Measurements from ENCODE around the gene UBE2E2.

UBE2E2 gene

DNA sequence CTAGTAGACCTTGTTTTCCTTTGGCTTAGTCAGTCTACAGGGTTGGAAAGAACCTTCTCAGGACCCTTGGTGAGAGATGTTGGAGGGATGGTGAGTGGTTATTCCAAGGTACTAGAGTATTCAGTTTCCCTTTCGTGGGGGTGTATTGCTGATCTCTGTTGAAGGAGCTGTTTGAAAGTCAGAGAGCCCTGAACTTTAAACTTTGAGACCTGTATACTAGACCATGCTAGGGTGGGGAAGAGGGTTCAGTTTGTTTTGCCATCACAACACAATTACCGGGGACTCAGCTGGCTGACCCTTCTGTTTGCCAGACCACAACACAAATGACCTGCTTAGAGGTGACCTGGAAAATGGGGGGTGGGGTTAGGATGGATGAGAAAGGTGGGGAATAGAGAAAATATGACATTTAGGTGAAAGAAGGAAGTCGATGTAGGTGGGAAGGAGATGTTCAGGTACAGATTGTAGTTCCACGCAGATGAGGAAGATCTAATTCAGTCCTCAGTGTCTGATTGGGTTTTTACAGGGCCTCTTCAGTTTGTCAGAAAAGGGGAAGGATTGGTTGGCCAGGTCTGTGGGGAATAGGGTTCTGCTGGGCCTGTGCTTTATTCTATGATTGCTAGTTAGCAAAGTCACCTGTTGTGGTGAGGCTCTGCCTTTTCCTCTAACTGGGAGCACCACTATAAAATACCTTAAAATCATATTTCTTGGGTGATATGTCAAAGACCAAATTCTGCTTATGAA is 6.8 kb downstream of the UBE2E2 start:
- H3K9ac ChIP-seq (ENCODE audit: low read depth in 1 of 2, low read length in 2 of 2) = no peak overlapping the region
- no peaks in the 10 kb centered on the region for H3K4me1 ChIP-seq (ENCODE audit: control insufficient read depth in 2 of 2, insufficient read depth in 2 of 2, low read length in 2 of 2)
- no peak overlapping the region for H3K27ac ChIP-seq (ENCODE audit: low read depth in 2 of 2, low read length in 2 of 2)
- no peaks in the 10 kb centered on the region for H3K36me3 ChIP-seq (ENCODE audit: control insufficient read depth in 2 of 2, insufficient read depth in 2 of 2, low read length in 2 of 2)
- H3K4me3 ChIP-seq (ENCODE audit: low read length in 2 of 2) = no peak overlapping the region
- H3K27me3 ChIP-seq (ENCODE audit: control insufficient read depth in 2 of 2, insufficient read depth in 2 of 2, low read length in 2 of 2) = peaks cover 2 to 3% of the 10 kb centered on the region in 2 donors
- H3K9me3 ChIP-seq (ENCODE audit: control insufficient read depth in 2 of 2, low read length in 2 of 2) = no peaks in the 10 kb centered on the region

DNA sequence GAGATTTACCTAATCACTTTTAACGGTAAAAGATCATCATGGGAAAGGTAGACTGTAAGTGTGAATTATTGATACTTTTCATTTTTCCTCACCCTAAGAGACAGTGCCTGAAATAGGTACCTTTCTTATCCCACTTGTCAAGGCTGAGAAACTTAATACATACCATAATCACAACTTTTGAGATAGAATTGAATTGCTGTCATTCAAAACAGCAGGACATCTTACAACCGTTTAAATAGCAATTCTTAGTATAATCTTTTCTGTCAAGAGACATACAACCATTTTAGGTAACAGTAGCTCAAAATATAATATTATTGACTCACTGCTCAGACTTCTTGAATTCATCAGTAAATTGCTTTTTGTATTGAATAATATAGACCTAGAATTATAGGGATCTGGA is 10.7 kb downstream of the UBE2E2 start:
- H3K9ac ChIP-seq (ENCODE audit: low read depth in 1 of 2, low read length in 2 of 2) = no peak overlapping the region
- H3K9me3 ChIP-seq (ENCODE audit: control insufficient read depth in 2 of 2, low read length in 2 of 2) = no peaks in the 10 kb centered on the region
- H3K27me3 ChIP-seq (ENCODE audit: control insufficient read depth in 2 of 2, insufficient read depth in 2 of 2, low read length in 2 of 2) = no peaks in the 10 kb centered on the region
- H3K4me3 ChIP-seq (ENCODE audit: low read length in 2 of 2) = no peak overlapping the region
- no peaks in the 10 kb centered on the region for H3K36me3 ChIP-seq (ENCODE audit: control insufficient read depth in 2 of 2, insufficient read depth in 2 of 2, low read length in 2 of 2)
- H3K27ac ChIP-seq (ENCODE audit: low read depth in 2 of 2, low read length in 2 of 2) = no peak overlapping the region
- no peaks in the 10 kb centered on the region for H3K4me1 ChIP-seq (ENCODE audit: control insufficient read depth in 2 of 2, insufficient read depth in 2 of 2, low read length in 2 of 2)

DNA sequence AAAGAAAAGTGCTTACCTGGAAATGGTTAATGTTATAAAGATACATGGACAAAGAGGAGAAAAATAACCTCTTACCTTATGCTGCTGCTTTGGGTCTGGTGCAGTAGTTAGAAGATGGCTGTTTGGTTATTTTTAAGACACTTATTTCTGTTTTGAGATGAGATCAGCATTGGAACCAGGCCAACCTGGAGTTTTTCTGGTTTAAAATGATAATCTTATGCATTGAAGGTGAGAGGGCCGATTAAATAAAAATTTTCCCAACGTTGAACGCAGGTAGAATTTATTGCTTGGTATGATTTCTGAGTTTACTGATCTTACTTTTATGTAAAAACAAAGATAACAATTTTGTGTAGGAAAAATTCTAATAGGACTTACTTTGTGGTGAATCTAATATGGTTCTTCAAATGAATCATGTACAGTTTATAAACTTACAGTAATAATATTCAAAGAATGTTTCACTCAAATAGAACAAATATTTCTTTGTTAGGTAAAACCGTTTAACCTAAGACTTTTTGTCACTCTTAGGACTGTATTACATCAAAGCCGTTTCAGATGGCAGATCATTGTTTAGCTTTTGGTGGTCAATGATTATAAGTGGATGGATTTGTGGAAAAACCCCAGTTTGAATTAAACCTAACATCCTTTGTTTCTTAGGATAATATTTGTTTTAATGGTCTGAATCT is 14.9 kb downstream of the UBE2E2 start:
- H3K4me3 ChIP-seq (ENCODE audit: low read length in 2 of 2) = no peak overlapping the region
- no peaks in the 10 kb centered on the region for H3K4me1 ChIP-seq (ENCODE audit: control insufficient read depth in 2 of 2, insufficient read depth in 2 of 2, low read length in 2 of 2)
- no peak overlapping the region for H3K27ac ChIP-seq (ENCODE audit: low read depth in 2 of 2, low read length in 2 of 2)
- no peaks in the 10 kb centered on the region for H3K36me3 ChIP-seq (ENCODE audit: control insufficient read depth in 2 of 2, insufficient read depth in 2 of 2, low read length in 2 of 2)
- no peaks in the 10 kb centered on the region for H3K27me3 ChIP-seq (ENCODE audit: control insufficient read depth in 2 of 2, insufficient read depth in 2 of 2, low read length in 2 of 2)
- no peak overlapping the region for H3K9ac ChIP-seq (ENCODE audit: low read depth in 1 of 2, low read length in 2 of 2)
- H3K9me3 ChIP-seq (ENCODE audit: control insufficient read depth in 2 of 2, low read length in 2 of 2) = no peaks in the 10 kb centered on the region

DNA sequence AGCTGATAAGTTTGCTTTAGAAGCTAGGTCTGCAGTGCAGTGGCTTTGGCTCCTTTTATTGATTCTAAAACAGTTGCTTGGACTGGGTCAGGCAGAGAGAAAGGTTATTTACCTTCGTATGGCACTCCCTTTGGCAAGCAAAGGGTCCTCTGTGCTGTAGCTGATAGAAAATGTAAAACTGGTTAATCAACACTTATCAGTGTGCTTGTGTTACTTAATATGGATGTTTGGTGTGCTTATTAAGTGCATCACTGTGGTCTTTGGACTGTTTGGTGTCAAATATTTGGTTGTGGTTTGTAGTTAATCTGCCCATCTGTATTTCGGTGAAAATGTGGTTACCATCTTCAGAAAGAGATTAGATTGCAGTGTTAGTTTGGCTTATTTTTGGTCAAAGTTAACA is 16.0 kb downstream of the UBE2E2 start:
- Histone ChIP-seq H3K9ac (ENCODE audit: low read depth in 1 of 2, low read length in 2 of 2) (no peak overlapping the region), H3K27ac (ENCODE audit: low read depth in 2 of 2, low read length in 2 of 2) (no peak overlapping the region)

DNA sequence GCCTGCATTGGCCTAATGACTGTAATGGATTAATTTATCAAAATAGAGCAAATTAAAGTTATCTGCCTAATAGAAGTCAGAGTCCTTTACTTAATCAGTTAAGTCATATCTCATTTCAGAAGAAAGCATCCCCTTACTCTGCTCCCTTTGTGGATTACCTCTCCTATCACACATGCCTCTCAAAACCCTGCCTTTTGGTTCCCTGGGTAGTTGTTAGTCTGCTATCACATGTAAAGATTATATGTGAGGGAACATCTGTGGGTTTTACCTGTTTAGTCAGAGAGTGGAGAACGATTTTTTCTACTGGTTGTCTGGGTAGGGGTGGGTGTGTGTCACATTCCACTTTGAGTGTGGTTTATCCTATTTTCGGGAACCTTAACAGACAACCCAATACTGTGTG is 16.4 kb downstream of the UBE2E2 start:
- no peaks in the 10 kb centered on the region for H3K36me3 ChIP-seq (ENCODE audit: control insufficient read depth in 2 of 2, insufficient read depth in 2 of 2, low read length in 2 of 2)
- no peak overlapping the region for H3K4me3 ChIP-seq (ENCODE audit: low read length in 2 of 2)
- no peaks in the 10 kb centered on the region for H3K4me1 ChIP-seq (ENCODE audit: control insufficient read depth in 2 of 2, insufficient read depth in 2 of 2, low read length in 2 of 2)
- no peak overlapping the region for H3K27ac ChIP-seq (ENCODE audit: low read depth in 2 of 2, low read length in 2 of 2)
- H3K9me3 ChIP-seq (ENCODE audit: control insufficient read depth in 2 of 2, low read length in 2 of 2) = no peaks in the 10 kb centered on the region
- no peaks in the 10 kb centered on the region for H3K27me3 ChIP-seq (ENCODE audit: control insufficient read depth in 2 of 2, insufficient read depth in 2 of 2, low read length in 2 of 2)
- no peak overlapping the region for H3K9ac ChIP-seq (ENCODE audit: low read depth in 1 of 2, low read length in 2 of 2)

More for the DNA sequence above, 16.0 kb downstream of the UBE2E2 start:
- H3K4me3 ChIP-seq (ENCODE audit: low read length in 2 of 2) = no peak overlapping the region
- H3K9me3 ChIP-seq (ENCODE audit: control insufficient read depth in 2 of 2, low read length in 2 of 2) = no peaks in the 10 kb centered on the region
- H3K27me3 ChIP-seq (ENCODE audit: control insufficient read depth in 2 of 2, insufficient read depth in 2 of 2, low read length in 2 of 2) = no peaks in the 10 kb centered on the region
- no peaks in the 10 kb centered on the region for H3K36me3 ChIP-seq (ENCODE audit: control insufficient read depth in 2 of 2, insufficient read depth in 2 of 2, low read length in 2 of 2)
- no peaks in the 10 kb centered on the region for H3K4me1 ChIP-seq (ENCODE audit: control insufficient read depth in 2 of 2, insufficient read depth in 2 of 2, low read length in 2 of 2)

DNA sequence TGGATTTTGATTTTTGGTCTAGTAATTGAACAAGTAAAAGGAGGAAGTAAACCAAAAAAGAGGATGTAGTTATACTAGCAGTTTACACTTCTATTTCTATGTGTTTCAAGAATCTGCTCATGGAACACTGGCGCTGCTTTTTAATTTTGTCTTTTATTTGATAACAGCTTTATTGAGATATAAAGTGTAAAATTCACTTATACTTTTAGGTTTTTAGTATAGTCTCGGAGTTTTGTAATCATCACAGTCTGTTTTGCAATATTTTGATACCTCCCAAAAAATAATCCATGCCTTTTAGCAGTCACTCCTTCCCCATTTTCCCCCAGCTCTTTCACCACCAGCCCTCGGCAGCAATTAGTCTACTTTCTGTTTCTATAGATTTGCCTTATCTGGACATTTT is 18.0 kb downstream of the UBE2E2 start:
- Histone ChIP-seq H3K27me3 (ENCODE audit: control insufficient read depth in 2 of 2, insufficient read depth in 2 of 2, low read length in 2 of 2) (no peaks in the 10 kb centered on the region), H3K4me3 (ENCODE audit: low read length in 2 of 2) (no peak overlapping the region)

DNA sequence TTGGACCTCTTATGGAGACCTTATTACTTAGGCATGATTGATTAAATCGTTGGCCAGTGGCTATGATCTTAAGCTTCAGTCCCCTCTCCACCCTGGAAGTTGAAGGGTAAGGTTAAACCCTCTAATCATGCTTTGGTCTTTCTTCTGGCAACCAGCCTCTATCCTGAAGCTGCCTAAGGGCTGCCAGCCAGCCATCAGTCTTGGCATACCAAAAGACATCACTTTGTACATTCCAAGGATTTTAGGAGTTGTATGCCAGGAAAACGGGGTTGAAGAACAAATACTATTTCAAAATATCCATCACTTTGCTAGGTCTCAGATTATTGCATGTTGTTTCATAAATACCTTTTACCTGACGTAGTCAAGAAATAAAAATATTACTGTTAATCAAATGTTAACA is 28.9 kb downstream of the UBE2E2 start:
- H3K36me3 ChIP-seq (ENCODE audit: control insufficient read depth in 2 of 2, insufficient read depth in 2 of 2, low read length in 2 of 2) = no peaks in the 10 kb centered on the region
- H3K27me3 ChIP-seq (ENCODE audit: control insufficient read depth in 2 of 2, insufficient read depth in 2 of 2, low read length in 2 of 2) = no peaks in the 10 kb centered on the region
- no peak overlapping the region for H3K4me3 ChIP-seq (ENCODE audit: low read length in 2 of 2)
- no peak overlapping the region for H3K27ac ChIP-seq (ENCODE audit: low read depth in 2 of 2, low read length in 2 of 2)
- no peaks in the 10 kb centered on the region for H3K4me1 ChIP-seq (ENCODE audit: control insufficient read depth in 2 of 2, insufficient read depth in 2 of 2, low read length in 2 of 2)
- H3K9ac ChIP-seq (ENCODE audit: low read depth in 1 of 2, low read length in 2 of 2) = no peak overlapping the region
- no peaks in the 10 kb centered on the region for H3K9me3 ChIP-seq (ENCODE audit: control insufficient read depth in 2 of 2, low read length in 2 of 2)

More for the DNA sequence above, 18.0 kb downstream of the UBE2E2 start:
- Histone ChIP-seq H3K36me3 (ENCODE audit: control insufficient read depth in 2 of 2, insufficient read depth in 2 of 2, low read length in 2 of 2) (no peaks in the 10 kb centered on the region), H3K4me1 (ENCODE audit: control insufficient read depth in 2 of 2, insufficient read depth in 2 of 2, low read length in 2 of 2) (no peaks in the 10 kb centered on the region), H3K27ac (ENCODE audit: low read depth in 2 of 2, low read length in 2 of 2) (no peak overlapping the region), H3K9ac (ENCODE audit: low read depth in 1 of 2, low read length in 2 of 2) (no peak overlapping the region), H3K9me3 (ENCODE audit: control insufficient read depth in 2 of 2, low read length in 2 of 2) (no peaks in the 10 kb centered on the region)

DNA sequence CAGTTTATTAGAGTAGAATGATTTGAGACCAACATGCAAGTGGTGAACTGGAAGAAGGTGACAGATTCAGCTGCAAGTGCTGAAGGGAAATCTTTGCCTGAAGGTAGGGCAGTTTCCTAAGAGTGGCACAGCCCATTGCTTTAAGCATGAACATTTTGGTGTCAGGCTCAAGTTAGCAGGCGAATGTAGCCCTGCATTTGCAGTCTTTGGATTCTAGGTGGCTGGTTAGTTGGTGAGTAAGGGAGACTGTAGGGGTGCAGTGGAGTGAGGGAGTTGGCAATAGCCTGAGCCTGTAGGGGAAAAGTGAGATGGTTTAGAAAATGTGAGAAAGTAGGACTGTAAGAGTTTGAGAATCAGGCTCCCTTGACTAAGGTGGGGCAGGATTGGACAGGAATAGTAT is 29.7 kb downstream of the UBE2E2 start:
- H3K4me3 ChIP-seq (ENCODE audit: low read length in 2 of 2) = no peak overlapping the region
- no peaks in the 10 kb centered on the region for H3K9me3 ChIP-seq (ENCODE audit: control insufficient read depth in 2 of 2, low read length in 2 of 2)
- no peak overlapping the region for H3K27ac ChIP-seq (ENCODE audit: low read depth in 2 of 2, low read length in 2 of 2)
- no peak overlapping the region for H3K9ac ChIP-seq (ENCODE audit: low read depth in 1 of 2, low read length in 2 of 2)
- no peaks in the 10 kb centered on the region for H3K36me3 ChIP-seq (ENCODE audit: control insufficient read depth in 2 of 2, insufficient read depth in 2 of 2, low read length in 2 of 2)
- H3K4me1 ChIP-seq (ENCODE audit: control insufficient read depth in 2 of 2, insufficient read depth in 2 of 2, low read length in 2 of 2) = no peaks in the 10 kb centered on the region
- H3K27me3 ChIP-seq (ENCODE audit: control insufficient read depth in 2 of 2, insufficient read depth in 2 of 2, low read length in 2 of 2) = no peaks in the 10 kb centered on the region

DNA sequence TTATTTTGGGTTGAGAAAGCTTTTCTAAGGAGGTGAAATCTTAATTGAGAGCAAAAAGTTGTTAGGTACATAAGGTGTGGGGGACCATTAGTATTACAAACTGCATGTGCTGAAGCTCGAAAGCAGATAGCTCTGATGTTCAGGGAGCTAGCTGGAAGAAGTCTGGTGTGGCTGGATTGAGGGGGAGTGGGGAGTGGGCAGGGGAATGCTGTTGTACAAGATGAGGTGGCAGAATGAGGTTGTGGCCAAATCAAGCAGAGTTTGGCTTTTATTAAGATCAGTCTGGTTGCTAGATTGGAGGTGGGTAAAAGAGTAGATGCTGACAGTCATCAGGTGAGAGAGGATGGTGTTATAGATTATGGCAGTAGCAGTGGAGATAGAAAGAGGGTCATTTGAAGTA is 32.1 kb downstream of the UBE2E2 start:
- Histone ChIP-seq H3K27ac (ENCODE audit: low read depth in 2 of 2, low read length in 2 of 2) (no peak overlapping the region), H3K9me3 (ENCODE audit: control insufficient read depth in 2 of 2, low read length in 2 of 2) (no peaks in the 10 kb centered on the region), H3K4me1 (ENCODE audit: control insufficient read depth in 2 of 2, insufficient read depth in 2 of 2, low read length in 2 of 2) (no peaks in the 10 kb centered on the region)

DNA sequence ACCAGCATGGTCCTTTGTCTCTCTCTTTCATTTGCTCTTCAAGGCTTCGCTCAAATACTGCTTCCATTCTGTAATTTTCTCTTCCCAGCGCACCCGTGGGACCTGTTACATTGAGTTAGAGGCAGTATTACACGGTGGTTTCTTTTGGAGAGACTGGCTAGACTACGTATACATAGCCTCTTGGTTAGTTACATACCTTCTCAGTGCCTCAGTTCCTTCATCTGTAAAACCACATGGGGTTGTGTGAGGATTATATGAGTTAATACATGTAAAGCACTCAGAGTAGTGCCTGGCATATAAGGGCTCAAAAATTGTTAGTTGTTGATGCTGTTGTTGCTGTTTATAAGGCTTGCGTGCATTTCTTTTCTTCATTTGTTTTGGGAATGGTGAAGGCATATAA is 33.8 kb downstream of the UBE2E2 start:
- no peaks in the 10 kb centered on the region for H3K4me1 ChIP-seq (ENCODE audit: control insufficient read depth in 2 of 2, insufficient read depth in 2 of 2, low read length in 2 of 2)
- no peak overlapping the region for H3K9ac ChIP-seq (ENCODE audit: low read depth in 1 of 2, low read length in 2 of 2)
- no peaks in the 10 kb centered on the region for H3K9me3 ChIP-seq (ENCODE audit: control insufficient read depth in 2 of 2, low read length in 2 of 2)
- no peaks in the 10 kb centered on the region for H3K36me3 ChIP-seq (ENCODE audit: control insufficient read depth in 2 of 2, insufficient read depth in 2 of 2, low read length in 2 of 2)
- H3K4me3 ChIP-seq (ENCODE audit: low read length in 2 of 2) = no peak overlapping the region
- no peaks in the 10 kb centered on the region for H3K27me3 ChIP-seq (ENCODE audit: control insufficient read depth in 2 of 2, insufficient read depth in 2 of 2, low read length in 2 of 2)
- H3K27ac ChIP-seq (ENCODE audit: low read depth in 2 of 2, low read length in 2 of 2) = no peak overlapping the region

More for the DNA sequence above, 32.1 kb downstream of the UBE2E2 start:
- no peak overlapping the region for H3K4me3 ChIP-seq (ENCODE audit: low read length in 2 of 2)
- no peaks in the 10 kb centered on the region for H3K27me3 ChIP-seq (ENCODE audit: control insufficient read depth in 2 of 2, insufficient read depth in 2 of 2, low read length in 2 of 2)
- H3K9ac ChIP-seq (ENCODE audit: low read depth in 1 of 2, low read length in 2 of 2) = no peak overlapping the region
- H3K36me3 ChIP-seq (ENCODE audit: control insufficient read depth in 2 of 2, insufficient read depth in 2 of 2, low read length in 2 of 2) = no peaks in the 10 kb centered on the region
